SIG-M5 (cell line): ENCODE data around the gene CDKL5.
"Not testable (repeated sequence)": the region's sequence is repeated elsewhere in the genome, so short reads cannot be mapped to it uniquely, and the experiment has no call there.

Source experiments
- DNase-seq: peaks from one replicate; lab custom pipeline; 2025; lab: John Stamatoyannopoulos, UW

CDKL5 gene

GRCh38 chrX:18577400-18577799, 152.0 kb downstream of the CDKL5 start:
- DNase-seq, result no peak

- DNase-seq, result no peak
Measured at GRCh38 chrX:18578546-18578945, 153.1 kb downstream of the CDKL5 start.

- no peak for DNase-seq
Measured at GRCh38 chrX:18579495-18579894, 154.1 kb downstream of the CDKL5 start.

GRCh38 chrX:18582910-18583493, 157.6 kb downstream of the CDKL5 start:
- DNase-seq, result no peak

- DNase-seq, result not testable (repeated sequence)
Measured at GRCh38 chrX:18589292-18589691, 163.9 kb downstream of the CDKL5 start.

- DNase-seq, result no peak
Measured at GRCh38 chrX:18591834-18592233, 166.4 kb downstream of the CDKL5 start.

- DNase-seq, result no peak
Measured at GRCh38 chrX:18594079-18594478, 168.7 kb downstream of the CDKL5 start.

GRCh38 chrX:18596096-18596495, 170.7 kb downstream of the CDKL5 start:
- DNase-seq, result no peak

- DNase-seq, result no peak
Measured at GRCh38 chrX:18598413-18598812, 173.0 kb downstream of the CDKL5 start.

- DNase-seq, result no peak
Measured at GRCh38 chrX:18607966-18608365, 182.6 kb downstream of the CDKL5 start.

GRCh38 chrX:18613930-18614639, 188.7 kb downstream of the CDKL5 start:
- DNase-seq, result no peak

GRCh38 chrX:18616688-18617406, 191.4 kb downstream of the CDKL5 start:
- DNase-seq, result no peak

GRCh38 chrX:18617407-18617750, 192.0 kb downstream of the CDKL5 start:
- DNase-seq, result no peak

GRCh38 chrX:18619288-18619687, 193.9 kb downstream of the CDKL5 start:
- no peak for DNase-seq

GRCh38 chrX:18620349-18620748, 194.9 kb downstream of the CDKL5 start:
- DNase-seq, result no peak

GRCh38 chrX:18624599-18624998, 199.2 kb downstream of the CDKL5 start:
- DNase-seq, result no peak

GRCh38 chrX:18630934-18631333, 205.5 kb downstream of the CDKL5 start:
- no peak for DNase-seq

GRCh38 chrX:18638398-18638797, 213.0 kb downstream of the CDKL5 start:
- no peak for DNase-seq

- DNase-seq, result no peak
Measured at GRCh38 chrX:18639280-18639679, 213.9 kb downstream of the CDKL5 start.

- no peak for DNase-seq
Measured at GRCh38 chrX:18640686-18641085, 215.3 kb downstream of the CDKL5 start.

- DNase-seq, result no peak
Measured at GRCh38 chrX:18643243-18643642, 217.8 kb downstream of the CDKL5 start.

- DNase-seq, result no peak
Measured at GRCh38 chrX:18643853-18644252, 218.4 kb downstream of the CDKL5 start.

- no peak for DNase-seq
Measured at GRCh38 chrX:18647621-18648020, 222.2 kb downstream of the CDKL5 start.
